MV-4-11 (cell line): Measurements from ENCODE around the gene DCDC2.
"Not testable (repeated sequence)": the region's sequence is repeated elsewhere in the genome, so short reads cannot be mapped to it uniquely, and the experiment has no call there.

Experiments used
- DNase-seq: peaks from one replicate; lab custom pipeline; 2025; lab: John Stamatoyannopoulos, UW

Gene DCDC2

GRCh38 chr6:24357336-24358218 is at the start of gene DCDC2:
Gene DCDC2, minus strand, starts transcription at chr6:24358059. Its CDS starts 309 bp downstream, at chr6:24357750.
- DNase-seq: no peak

GRCh38 chr6:24405262-24405661 is 47.4 kb upstream of the DCDC2 start:
- no peak for DNase-seq

- DNase-seq: no peak
Measured at GRCh38 chr6:24403501-24403824, 45.6 kb upstream of the DCDC2 start.

GRCh38 chr6:24402697-24403500 is 45.0 kb upstream of the DCDC2 start, which contains the start of gene MRS2:
Gene MRS2, plus strand, starts transcription at chr6:24402936. Its CDS starts 111 bp downstream, at chr6:24403047.
- peak; percentile 63 for DNase-seq

- DNase-seq: no peak
Measured at GRCh38 chr6:24401458-24401857, 43.6 kb upstream of the DCDC2 start.

GRCh38 chr6:24400045-24401039 is 42.5 kb upstream of the DCDC2 start:
- DNase-seq: not testable (repeated sequence)

GRCh38 chr6:24397631-24398030 is 39.8 kb upstream of the DCDC2 start:
- peak; percentile 70 for DNase-seq

GRCh38 chr6:24396824-24397223 is 39.0 kb upstream of the DCDC2 start:
- no peak for DNase-seq

GRCh38 chr6:24394780-24395437 is 37.0 kb upstream of the DCDC2 start:
- peak; percentile 90 for DNase-seq

GRCh38 chr6:24394061-24394779 is 36.4 kb upstream of the DCDC2 start:
- no peak for DNase-seq

GRCh38 chr6:24391756-24392405 is 34.0 kb upstream of the DCDC2 start:
- DNase-seq: peak; percentile 31

GRCh38 chr6:24391208-24391607 is 33.3 kb upstream of the DCDC2 start:
- DNase-seq: no peak

- no peak for DNase-seq
Measured at GRCh38 chr6:24387818-24388217, 30.0 kb upstream of the DCDC2 start.

- DNase-seq: no peak
Measured at GRCh38 chr6:24385536-24386269, 27.8 kb upstream of the DCDC2 start.

- not testable (repeated sequence) for DNase-seq
Measured at GRCh38 chr6:24384369-24385130, 26.7 kb upstream of the DCDC2 start.

GRCh38 chr6:24382891-24383494 is 25.1 kb upstream of the DCDC2 start:
- not testable (repeated sequence) for DNase-seq

- no peak for DNase-seq
Measured at GRCh38 chr6:24382220-24382540, 24.3 kb upstream of the DCDC2 start.
